ENCODE results near the gene PRPSAP2.
A peak's percentile ranks its signal among the peaks of the same experiment; 100 is the strongest.
"Not testable (repeated sequence)": the region's sequence is repeated elsewhere in the genome, so short reads cannot be mapped to it uniquely, and the experiment has no call there.

The PRPSAP2 gene

GRCh38 chr17:18947866-18948265, 89.9 kb downstream of the PRPSAP2 start:
- DNase-seq: no peak

GRCh38 chr17:18948476-18949006, 90.6 kb downstream of the PRPSAP2 start:
- no peak for DNase-seq

GRCh38 chr17:18949566-18949965, 91.6 kb downstream of the PRPSAP2 start:
- no peak for DNase-seq

- no peak for DNase-seq
Observed at GRCh38 chr17:18950346-18950745, 92.4 kb downstream of the PRPSAP2 start.

GRCh38 chr17:18950944-18951905, 93.3 kb downstream of the PRPSAP2 start:
- DNase-seq: no peak

GRCh38 chr17:18951941-18952842, 94.3 kb downstream of the PRPSAP2 start, which contains the start of gene SLC5A10:
SLC5A10 (plus strand) TSS chr17:18952165; CDS start chr17:18952206, 41 bp downstream.
- no peak for DNase-seq

GRCh38 chr17:18953231-18953728, 95.3 kb downstream of the PRPSAP2 start:
- no peak for DNase-seq

- no peak for DNase-seq
Observed at GRCh38 chr17:18954321-18954720, 96.4 kb downstream of the PRPSAP2 start.

- no peak for DNase-seq
Observed at GRCh38 chr17:18955009-18955408, 97.1 kb downstream of the PRPSAP2 start.

GRCh38 chr17:18956021-18956420, 98.1 kb downstream of the PRPSAP2 start:
- DNase-seq: not testable (repeated sequence)

GRCh38 chr17:18956581-18956980, 98.7 kb downstream of the PRPSAP2 start:
- DNase-seq: no peak

GRCh38 chr17:18957831-18958230, 99.9 kb downstream of the PRPSAP2 start:
- DNase-seq: no peak

- no peak for DNase-seq
Observed at GRCh38 chr17:18958611-18959010, 100.7 kb downstream of the PRPSAP2 start.

GRCh38 chr17:18959071-18959844, 101.3 kb downstream of the PRPSAP2 start:
- no peak for DNase-seq

GRCh38 chr17:18959845-18960240, 101.9 kb downstream of the PRPSAP2 start:
- DNase-seq: no peak

GRCh38 chr17:18960241-18960665, 102.3 kb downstream of the PRPSAP2 start:
- DNase-seq: no peak

GRCh38 chr17:18960803-18961511, 103.0 kb downstream of the PRPSAP2 start:
- DNase-seq: peak; percentile 68

- no peak for DNase-seq
Observed at GRCh38 chr17:18961634-18962493, 103.9 kb downstream of the PRPSAP2 start.

- no peak for DNase-seq
Observed at GRCh38 chr17:18962494-18962815, 104.5 kb downstream of the PRPSAP2 start.

Measured in inflammatory macrophage treated with lipopolysaccharide for 4 hours (primary cell).